DND-41 (cell line): ENCODE results near the gene PRG3.

Experiments
- EZH2 ChIP-seq: IDR thresholded peaks from 3 replicates; pipeline ENCODE4 v1.6.1; 2012; ENCODE audit warnings: borderline replicate concordance, low read depth, mild to moderate bottlenecking, moderate library complexity, low read length, inconsistent platforms; ENCODE audit not compliant: severe bottlenecking
- TF ChIP-seq, protein P1 (sequence below): IDR thresholded peaks from 2 replicates; pipeline ENCODE4 v1.5.1; 2012; ENCODE audit warnings: borderline replicate concordance, low read length, moderate library complexity, mild to moderate bottlenecking; ENCODE audit not compliant: poor library complexity, severe bottlenecking; ENCODE audit errors: extremely low read depth

DNA sequence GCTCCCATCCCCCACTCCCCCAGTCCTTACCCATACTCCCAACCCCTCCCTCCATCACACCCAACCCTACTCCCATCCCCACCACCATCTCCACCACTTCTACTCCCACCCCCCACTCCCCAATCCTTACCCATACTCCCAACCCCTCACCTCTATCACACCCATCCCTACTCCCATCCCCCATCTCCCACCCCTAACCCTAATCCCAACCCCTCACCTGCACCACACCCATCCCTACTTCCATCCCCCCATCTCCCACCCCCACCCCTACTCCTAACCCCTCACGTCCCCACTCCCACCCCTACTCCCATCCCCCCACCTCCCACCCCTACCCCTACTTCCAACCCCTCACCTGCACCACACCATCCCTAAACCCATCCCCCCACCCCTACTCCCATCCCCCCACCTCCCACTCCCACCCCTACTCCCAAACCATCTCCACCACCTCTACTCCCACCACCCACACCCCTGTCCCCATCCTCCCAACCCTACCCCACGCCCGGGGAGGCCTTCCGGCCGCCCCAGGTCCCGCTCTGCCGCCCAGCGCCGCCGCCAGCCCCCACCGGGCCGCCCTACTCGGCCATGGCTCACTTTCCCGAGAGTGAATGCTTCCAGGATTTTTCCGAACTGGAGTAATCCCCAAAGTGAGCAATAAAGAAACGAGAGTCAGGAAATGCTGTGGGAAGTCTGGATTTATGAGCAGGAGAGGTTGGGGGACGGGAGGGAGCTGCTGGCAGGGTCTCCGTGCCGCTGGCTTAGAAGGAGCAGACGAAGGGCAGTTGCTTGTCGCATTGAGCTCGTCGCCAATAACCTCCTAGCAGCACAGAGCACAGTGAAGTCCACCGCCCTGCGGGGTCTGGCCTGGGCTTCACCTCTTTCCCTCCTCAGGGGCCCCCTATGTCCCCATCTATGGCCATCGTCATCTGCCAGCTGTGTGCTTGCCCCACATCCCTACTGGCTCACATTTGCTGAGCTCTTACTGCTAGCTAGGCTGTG lies 4.6 kb downstream of the PRG3 start:
- TF ChIP-seq, protein P1, sequence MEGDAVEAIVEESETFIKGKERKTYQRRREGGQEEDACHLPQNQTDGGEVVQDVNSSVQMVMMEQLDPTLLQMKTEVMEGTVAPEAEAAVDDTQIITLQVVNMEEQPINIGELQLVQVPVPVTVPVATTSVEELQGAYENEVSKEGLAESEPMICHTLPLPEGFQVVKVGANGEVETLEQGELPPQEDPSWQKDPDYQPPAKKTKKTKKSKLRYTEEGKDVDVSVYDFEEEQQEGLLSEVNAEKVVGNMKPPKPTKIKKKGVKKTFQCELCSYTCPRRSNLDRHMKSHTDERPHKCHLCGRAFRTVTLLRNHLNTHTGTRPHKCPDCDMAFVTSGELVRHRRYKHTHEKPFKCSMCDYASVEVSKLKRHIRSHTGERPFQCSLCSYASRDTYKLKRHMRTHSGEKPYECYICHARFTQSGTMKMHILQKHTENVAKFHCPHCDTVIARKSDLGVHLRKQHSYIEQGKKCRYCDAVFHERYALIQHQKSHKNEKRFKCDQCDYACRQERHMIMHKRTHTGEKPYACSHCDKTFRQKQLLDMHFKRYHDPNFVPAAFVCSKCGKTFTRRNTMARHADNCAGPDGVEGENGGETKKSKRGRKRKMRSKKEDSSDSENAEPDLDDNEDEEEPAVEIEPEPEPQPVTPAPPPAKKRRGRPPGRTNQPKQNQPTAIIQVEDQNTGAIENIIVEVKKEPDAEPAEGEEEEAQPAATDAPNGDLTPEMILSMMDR, result no peak
- TF ChIP-seq EZH2, result no peak
